ENCODE measurements around the gene BCAT1. TPM values are rescaled to one million over a fixed set of nuclear protein-coding genes. Genes with fewer than 3 reads are reported as not detected.

BCAT1 gene
- total RNA-seq, 4 donors from 2014 or later = 11.4 to 39.3 (median 18.0) TPM

GRCh38 chr12:24770334-24770733 is 178.6 kb downstream of the BCAT1 start:
- Histone ChIP-seq H3K4me3 (no peak overlapping the region), H3K36me3 (no peaks in the 10 kb centered on the region), H3K9me3 (peaks cover 0 to 8% (median 0%) of the 10 kb centered on the region in 3 donors), H3K27ac (no peak overlapping the region), H3K4me1 (no peaks in the 10 kb centered on the region), H3K27me3 (no peaks in the 10 kb centered on the region)
- ATAC-seq = no peak
- 87 to 92% methylated on average over 3 of the region's 3 CpGs for WGBS, 2 donors (ENCODE audit: low coverage in 1 of 2)
- TF ChIP-seq EP300 (IDR thresholded peaks at IDR 0.05) (no peak), POLR2A (IDR thresholded peaks at IDR 0.05) (no peak), POLR2AphosphoS5 (IDR thresholded peaks at IDR 0.05) (no peak), CTCF (IDR thresholded peaks at IDR 0.05) (no peak)

GRCh38 chr12:24769682-24770081 is 179.2 kb downstream of the BCAT1 start:
- WGBS, 2 donors (ENCODE audit: low coverage in 1 of 2) = 96 to 98% methylated on average over 3 of the region's 3 CpGs
- Histone ChIP-seq H3K27ac (no peak overlapping the region), H3K27me3 (no peaks in the 10 kb centered on the region), H3K4me3 (no peak overlapping the region), H3K36me3 (no peaks in the 10 kb centered on the region), H3K4me1 (no peaks in the 10 kb centered on the region), H3K9me3 (peaks cover 0 to 8% (median 0%) of the 10 kb centered on the region in 3 donors)
- TF ChIP-seq EP300 (IDR thresholded peaks at IDR 0.05) (no peak), POLR2AphosphoS5 (IDR thresholded peaks at IDR 0.05) (no peak), CTCF (IDR thresholded peaks at IDR 0.05) (no peak), POLR2A (IDR thresholded peaks at IDR 0.05) (no peak)
- no peak for ATAC-seq

- H3K36me3 ChIP-seq = no peaks in the 10 kb centered on the region
- H3K9me3 ChIP-seq = peaks cover 0 to 8% (median 0%) of the 10 kb centered on the region in 3 donors
- H3K4me1 ChIP-seq = no peaks in the 10 kb centered on the region
- H3K4me3 ChIP-seq = no peak overlapping the region
- no peak for ATAC-seq
- TF ChIP-seq CTCF (IDR thresholded peaks at IDR 0.05) (no peak), EP300 (IDR thresholded peaks at IDR 0.05) (no peak), POLR2AphosphoS5 (IDR thresholded peaks at IDR 0.05) (no peak), POLR2A (IDR thresholded peaks at IDR 0.05) (no peak)
- H3K27ac ChIP-seq = no peak overlapping the region
- H3K27me3 ChIP-seq = no peaks in the 10 kb centered on the region
Observed at GRCh38 chr12:24768415-24768814, 180.5 kb downstream of the BCAT1 start.

GRCh38 chr12:24767016-24767415 is 181.9 kb downstream of the BCAT1 start:
- no peak overlapping the region for H3K27ac ChIP-seq
- H3K36me3 ChIP-seq = no peaks in the 10 kb centered on the region
- TF ChIP-seq CTCF (IDR thresholded peaks at IDR 0.05) (no peak), POLR2A (IDR thresholded peaks at IDR 0.05) (no peak), POLR2AphosphoS5 (IDR thresholded peaks at IDR 0.05) (no peak), EP300 (IDR thresholded peaks at IDR 0.05) (no peak)
- WGBS, 2 donors (ENCODE audit: low coverage in 1 of 2) = 95 to 100% methylated on average over 1 of the region's 1 CpG
- peaks cover 0 to 8% (median 0%) of the 10 kb centered on the region in 3 donors for H3K9me3 ChIP-seq
- no peak overlapping the region for H3K4me3 ChIP-seq
- no peaks in the 10 kb centered on the region for H3K4me1 ChIP-seq
- no peaks in the 10 kb centered on the region for H3K27me3 ChIP-seq
- ATAC-seq = no peak

GRCh38 chr12:24764712-24765111 is 184.2 kb downstream of the BCAT1 start:
- TF ChIP-seq POLR2AphosphoS5 (IDR thresholded peaks at IDR 0.05) (no peak), POLR2A (IDR thresholded peaks at IDR 0.05) (no peak), EP300 (IDR thresholded peaks at IDR 0.05) (no peak), CTCF (IDR thresholded peaks at IDR 0.05) (no peak)
- Histone ChIP-seq H3K27ac (no peak overlapping the region), H3K4me3 (no peak overlapping the region), H3K9me3 (peaks cover 0 to 8% (median 0%) of the 10 kb centered on the region in 3 donors), H3K27me3 (no peaks in the 10 kb centered on the region), H3K36me3 (no peaks in the 10 kb centered on the region), H3K4me1 (peaks cover 0 to 10% (median 0%) of the 10 kb centered on the region in 3 donors)
- no peak for ATAC-seq
- 93 to 100% methylated on average over 1 of the region's 1 CpG for WGBS, 2 donors (ENCODE audit: low coverage in 1 of 2)
